D721Med (cell line): ENCODE data around the gene CPLX3.

Source experiments
- DNase-seq: peaks from one replicate; pipeline ENCODE4 v3.0.0; 2011; ENCODE audit warnings: low spot score; ENCODE audit not compliant: insufficient read length
- FAIRE-seq: peaks from 2 replicates; lab custom pipeline; 2011; peaks lifted over from hg19 to GRCh38; lab: Jason Lieb, UNC
- TF ChIP-seq, protein P1 (sequence below): IDR thresholded peaks from 2 replicates; pipeline ENCODE4 v1.5.1; 2012; ENCODE audit warnings: mild to moderate bottlenecking, control low read depth; ENCODE audit not compliant: insufficient read depth; ENCODE audit errors: missing control alignments

CPLX3 gene

DNA sequence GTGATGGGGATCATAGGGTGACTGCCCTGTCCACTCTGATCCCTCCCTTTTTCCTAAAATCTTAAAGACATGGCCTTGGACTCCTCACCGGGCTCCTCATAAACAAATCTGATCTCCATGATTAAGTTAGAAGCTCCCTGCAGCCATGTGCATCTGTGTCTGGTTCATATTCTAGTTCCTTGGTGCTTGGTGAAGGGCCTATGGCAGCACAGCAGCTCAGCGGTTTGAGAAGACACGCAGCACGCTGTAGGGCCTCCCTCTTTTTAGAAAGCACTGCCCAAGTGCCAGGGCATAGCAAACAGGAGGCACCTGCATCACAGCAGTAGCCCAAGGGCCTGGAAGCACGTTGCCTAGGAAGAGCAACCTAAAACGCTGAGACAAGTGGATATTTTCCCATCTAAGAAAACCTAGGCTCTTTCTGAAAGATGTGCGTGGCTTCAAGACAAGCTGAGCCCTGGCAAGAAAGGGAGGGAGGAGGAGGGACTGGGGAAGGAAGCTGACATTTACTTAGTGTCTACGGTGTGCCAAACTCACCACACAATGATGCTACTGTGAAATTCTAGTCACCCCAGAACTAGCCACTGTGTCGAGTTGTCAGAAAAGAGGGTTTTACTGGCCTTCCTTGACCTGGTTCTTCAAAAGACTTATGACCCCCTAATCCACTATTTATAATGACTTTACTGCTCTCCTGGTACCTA is 31.4 kb downstream of the CPLX3 start:
- FAIRE-seq, result no peak
- DNase-seq, result no peak
- TF ChIP-seq, protein P1, sequence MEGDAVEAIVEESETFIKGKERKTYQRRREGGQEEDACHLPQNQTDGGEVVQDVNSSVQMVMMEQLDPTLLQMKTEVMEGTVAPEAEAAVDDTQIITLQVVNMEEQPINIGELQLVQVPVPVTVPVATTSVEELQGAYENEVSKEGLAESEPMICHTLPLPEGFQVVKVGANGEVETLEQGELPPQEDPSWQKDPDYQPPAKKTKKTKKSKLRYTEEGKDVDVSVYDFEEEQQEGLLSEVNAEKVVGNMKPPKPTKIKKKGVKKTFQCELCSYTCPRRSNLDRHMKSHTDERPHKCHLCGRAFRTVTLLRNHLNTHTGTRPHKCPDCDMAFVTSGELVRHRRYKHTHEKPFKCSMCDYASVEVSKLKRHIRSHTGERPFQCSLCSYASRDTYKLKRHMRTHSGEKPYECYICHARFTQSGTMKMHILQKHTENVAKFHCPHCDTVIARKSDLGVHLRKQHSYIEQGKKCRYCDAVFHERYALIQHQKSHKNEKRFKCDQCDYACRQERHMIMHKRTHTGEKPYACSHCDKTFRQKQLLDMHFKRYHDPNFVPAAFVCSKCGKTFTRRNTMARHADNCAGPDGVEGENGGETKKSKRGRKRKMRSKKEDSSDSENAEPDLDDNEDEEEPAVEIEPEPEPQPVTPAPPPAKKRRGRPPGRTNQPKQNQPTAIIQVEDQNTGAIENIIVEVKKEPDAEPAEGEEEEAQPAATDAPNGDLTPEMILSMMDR, result no peak

DNA sequence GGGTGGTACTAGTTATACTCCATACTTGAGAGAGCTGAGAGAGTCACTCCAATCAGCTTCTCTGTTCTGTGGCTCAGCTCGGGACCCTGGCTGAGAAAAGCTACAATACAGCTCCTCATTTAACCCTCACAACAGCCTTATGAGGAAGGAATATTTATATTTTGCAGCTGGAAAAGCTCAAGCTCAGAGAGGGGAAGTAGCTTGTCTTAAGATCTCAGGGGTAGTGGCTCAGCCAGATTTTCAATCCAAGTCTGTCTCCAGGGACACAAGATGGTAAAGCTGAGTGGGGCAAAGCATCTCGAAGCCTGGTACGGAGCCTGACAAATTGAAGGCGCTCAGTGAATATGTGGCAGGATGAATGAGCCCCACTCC is 31.9 kb downstream of the CPLX3 start:
- TF ChIP-seq, protein P1, result no peak
- no peak for FAIRE-seq
- no peak for DNase-seq

DNA sequence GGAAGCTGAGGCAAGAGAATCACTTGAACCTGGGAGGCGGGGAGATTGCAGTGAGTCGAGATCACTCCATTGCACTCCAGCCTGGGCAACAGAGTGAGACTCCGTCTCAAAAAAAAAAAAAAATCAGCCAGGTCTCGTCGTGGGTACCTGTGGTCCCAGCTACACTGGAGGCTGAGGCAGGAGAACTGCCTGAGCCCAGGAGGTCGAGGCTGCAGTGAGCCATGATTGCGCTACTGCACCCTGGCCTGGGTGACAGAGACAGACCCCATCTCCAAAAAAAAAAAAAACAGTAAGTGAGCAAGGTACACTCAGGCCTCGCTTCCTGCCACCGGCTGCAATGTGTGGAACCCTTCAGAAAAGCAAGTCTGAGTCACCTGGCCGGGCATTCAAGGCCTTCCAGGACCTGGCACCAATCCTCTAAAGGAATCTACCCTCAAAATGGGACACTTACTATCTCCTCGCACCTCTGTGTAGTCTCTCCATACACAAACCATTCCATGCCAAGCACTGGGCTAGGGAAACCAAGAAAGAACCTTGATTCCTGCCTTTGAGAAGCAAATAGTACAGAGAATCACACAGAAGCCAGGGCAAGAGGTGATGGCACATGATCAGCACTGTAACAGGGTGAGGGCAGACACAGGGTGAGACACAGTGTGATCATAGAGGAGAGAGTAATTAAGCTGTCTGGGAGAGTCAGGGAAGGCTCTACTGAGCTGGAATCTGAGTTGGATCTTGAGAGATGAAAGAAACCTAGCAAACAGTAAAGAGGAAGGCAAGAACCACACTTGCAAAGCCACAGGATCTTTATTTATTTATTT is 37.0 kb downstream of the CPLX3 start:
- no peak for FAIRE-seq

DNA sequence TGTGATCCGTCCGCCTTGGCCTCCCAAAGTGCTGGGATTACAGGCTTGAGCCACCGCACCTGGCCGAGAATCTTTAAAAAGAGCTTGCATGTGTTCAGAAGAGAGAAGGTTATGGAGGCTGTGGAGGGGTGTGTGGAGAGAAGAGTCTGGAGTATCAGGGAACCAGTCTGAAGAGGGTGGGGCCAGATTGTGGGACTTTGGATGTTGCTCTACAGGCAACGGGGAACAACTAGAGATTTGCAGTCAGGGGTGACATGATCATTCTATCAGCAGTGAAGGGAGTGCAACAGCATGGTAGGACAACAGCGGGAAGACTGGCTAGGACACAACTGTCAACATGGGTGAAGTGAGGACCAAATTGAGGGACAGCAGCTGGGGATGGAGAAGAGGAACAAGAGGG is 37.9 kb downstream of the CPLX3 start:
- TF ChIP-seq, protein P1, result no peak
- no peak for FAIRE-seq

More for the DNA sequence above, 37.0 kb downstream of the CPLX3 start:
- no peak for DNase-seq
- TF ChIP-seq, protein P1, result no peak

DNA sequence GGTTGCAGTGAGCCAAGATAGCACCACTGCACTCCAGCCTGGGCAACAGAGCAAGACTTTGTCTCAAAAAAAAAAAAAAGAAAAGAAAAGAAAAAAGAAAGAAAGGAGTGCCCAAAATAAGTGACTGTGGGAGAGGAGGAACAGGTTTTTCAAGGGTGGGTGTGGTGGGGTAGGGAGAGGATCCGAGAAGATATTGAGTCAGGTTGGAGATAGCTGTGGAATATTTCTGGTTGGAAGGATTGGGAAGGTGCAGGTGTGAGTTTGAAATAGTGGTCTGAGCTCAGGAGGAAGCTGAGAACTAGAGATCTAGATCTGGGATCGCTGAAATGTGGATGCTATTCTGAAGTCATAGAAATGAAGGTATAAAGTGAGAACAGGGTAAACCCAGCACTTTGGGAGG is 38.9 kb downstream of the CPLX3 start:
- FAIRE-seq (no peak), DNase-seq (no peak)
- TF ChIP-seq, protein P1, result no peak

More for the DNA sequence above, 37.9 kb downstream of the CPLX3 start:
- no peak for DNase-seq

DNA sequence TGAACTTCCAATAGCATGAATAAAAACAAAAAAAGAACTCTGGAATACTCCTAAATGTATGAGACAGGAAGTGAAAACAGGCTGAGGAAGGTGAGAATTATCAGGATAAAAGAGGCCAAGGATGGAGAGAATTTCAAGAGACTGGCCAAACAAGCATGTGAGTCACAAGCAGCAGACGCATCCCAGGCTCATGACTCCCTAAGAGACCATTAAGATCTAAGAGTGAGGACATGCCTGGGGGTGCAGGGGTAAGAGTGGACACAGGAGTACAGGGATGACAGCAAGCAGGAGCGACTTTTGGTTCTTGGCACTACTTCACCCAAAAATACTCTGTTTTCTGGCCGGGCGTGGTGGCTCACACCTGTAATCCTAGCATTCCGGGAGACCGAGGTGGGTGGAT is 39.7 kb downstream of the CPLX3 start:
- DNase-seq, result no peak
- TF ChIP-seq, protein P1, result no peak
- FAIRE-seq, result no peak
